CD4-positive, alpha-beta T cell (primary cell): ENCODE data around the gene MPDZ. TPM values are rescaled to one million over a fixed set of nuclear protein-coding genes. Genes with fewer than 3 reads are reported as not detected.

Experiments used
- ATAC-seq: fragments of 200-7000 bp; cut with Tn5 transposase; one replicate; pipeline ENCODE4 v1.10.0; 2022; ENCODE audit warnings: mild to moderate bottlenecking; ENCODE audit not compliant: poor library complexity
- CTCF ChIA-PET: fragments of 350-600 bp; sonication (Branson Sonifier 250); formaldehyde crosslinking; loops from one replicate; lab custom pipeline; 2021; ENCODE audit warnings: antibody characterized with exemption, inconsistent platforms; lab: Charles Lee
- POLR2A ChIA-PET: fragments of 350-600 bp; sonication (Branson Sonifier 250); formaldehyde crosslinking; loops from one replicate; lab custom pipeline; 2021; ENCODE audit warnings: antibody characterized with exemption, inconsistent platforms; lab: Charles Lee
- DNase-seq, 14 experiments: peaks; one replicate each; pipeline ENCODE4 v3.0.0-alpha.2; 2013 to 2020; ENCODE audit warnings: mixed read lengths in 2 of 14
- H3K27ac ChIP-seq, 2 donors: one replicate each; pipeline versions ENCODE4 v1.5.1 to v1.7.0; 2013; ENCODE audit warnings: low read length in 2 of 2, low read depth in 1 of 2, mild to moderate bottlenecking in 1 of 2
- H3K27me3 ChIP-seq, 2 experiments: 1 replicate in 1 of 2; 2 replicates in 1 of 2; pipeline versions ENCODE4 v1.6.1 to v1.7.0; 2013; ENCODE audit warnings: low read length in 2 of 2, control low read depth in 1 of 2, mild to moderate bottlenecking in 1 of 2, moderate library complexity in 1 of 2; ENCODE audit not compliant: insufficient read depth in 2 of 2, control insufficient read depth in 1 of 2
- H3K36me3 ChIP-seq: one replicate; pipeline ENCODE4 v1.6.1; 2013; ENCODE audit warnings: low read length, control low read depth; ENCODE audit not compliant: insufficient read depth
- H3K4me1 ChIP-seq: one replicate; pipeline ENCODE4 v1.6.1; 2013; ENCODE audit warnings: low read length, control low read depth; ENCODE audit not compliant: insufficient read depth
- H3K4me3 ChIP-seq: one replicate; pipeline ENCODE4 v1.5.1; 2013; ENCODE audit warnings: mild to moderate bottlenecking, low read length, moderate library complexity
- H3K9me3 ChIP-seq, 2 experiments: 1 replicate in 1 of 2; 2 replicates in 1 of 2; pipeline versions ENCODE4 v1.6.1 to v1.7.0; 2013; ENCODE audit warnings: low read length in 2 of 2, mild to moderate bottlenecking in 2 of 2, control low read depth in 1 of 2, moderate library complexity in 1 of 2; ENCODE audit not compliant: control insufficient read depth in 1 of 2, insufficient read depth in 1 of 2
- H3K27ac Mint-ChIP-seq: one replicate; pipeline ENCODE4 v1.8.0; 2020; ENCODE audit warnings: mixed read lengths
- H3K27me3 Mint-ChIP-seq: one replicate; pipeline ENCODE4 v1.8.0; 2021; ENCODE audit warnings: mixed read lengths
- H3K36me3 Mint-ChIP-seq: one replicate; pipeline ENCODE4 v1.8.0; 2021; ENCODE audit warnings: low read depth, mixed read lengths
- H3K4me1 Mint-ChIP-seq: one replicate; pipeline ENCODE4 v1.8.0; 2021; ENCODE audit warnings: low read depth, mixed read lengths
- H3K4me3 Mint-ChIP-seq: one replicate; pipeline ENCODE4 v1.8.0; 2020; ENCODE audit warnings: mild to moderate bottlenecking, mixed read lengths
- H3K9me3 Mint-ChIP-seq: one replicate; pipeline ENCODE4 v1.8.0; 2020; ENCODE audit warnings: mixed read lengths
- intact Hi-C, 2 experiments: fragments of 100-400 bp; cut with DNase I in 1 of 2; cut with micrococcal nuclease in 1 of 2; formaldehyde crosslinking; loops; one replicate each; pipeline versions ENCODE4 v1.15.1 to v1.9.0; 2023 to 2025; cut with DNase I, micrococcal nuclease
- polyA plus RNA-seq, 2 donors: library from polyadenylated mRNA; unstranded; fragments of 120-200 nt; gene quantifications; one replicate each; pipeline ENCODE4 v1.2.1, GENCODE V29; 2013
- total RNA-seq, 174 experiments: library from RNA in 2 of 174; stranded (reverse) in 2 of 174; gene quantifications; one replicate each; pipeline ENCODE4 v1.2.3 and lab custom pipeline; 2021 to 2026
- TF ChIP-seq, protein P1 (sequence below): fragments of 200-600 bp; IDR thresholded peaks from one replicate; pipeline ENCODE4 v1.8.0; 2022; ENCODE audit warnings: antibody characterized with exemption, mild to moderate bottlenecking

Gene MPDZ, protein sequence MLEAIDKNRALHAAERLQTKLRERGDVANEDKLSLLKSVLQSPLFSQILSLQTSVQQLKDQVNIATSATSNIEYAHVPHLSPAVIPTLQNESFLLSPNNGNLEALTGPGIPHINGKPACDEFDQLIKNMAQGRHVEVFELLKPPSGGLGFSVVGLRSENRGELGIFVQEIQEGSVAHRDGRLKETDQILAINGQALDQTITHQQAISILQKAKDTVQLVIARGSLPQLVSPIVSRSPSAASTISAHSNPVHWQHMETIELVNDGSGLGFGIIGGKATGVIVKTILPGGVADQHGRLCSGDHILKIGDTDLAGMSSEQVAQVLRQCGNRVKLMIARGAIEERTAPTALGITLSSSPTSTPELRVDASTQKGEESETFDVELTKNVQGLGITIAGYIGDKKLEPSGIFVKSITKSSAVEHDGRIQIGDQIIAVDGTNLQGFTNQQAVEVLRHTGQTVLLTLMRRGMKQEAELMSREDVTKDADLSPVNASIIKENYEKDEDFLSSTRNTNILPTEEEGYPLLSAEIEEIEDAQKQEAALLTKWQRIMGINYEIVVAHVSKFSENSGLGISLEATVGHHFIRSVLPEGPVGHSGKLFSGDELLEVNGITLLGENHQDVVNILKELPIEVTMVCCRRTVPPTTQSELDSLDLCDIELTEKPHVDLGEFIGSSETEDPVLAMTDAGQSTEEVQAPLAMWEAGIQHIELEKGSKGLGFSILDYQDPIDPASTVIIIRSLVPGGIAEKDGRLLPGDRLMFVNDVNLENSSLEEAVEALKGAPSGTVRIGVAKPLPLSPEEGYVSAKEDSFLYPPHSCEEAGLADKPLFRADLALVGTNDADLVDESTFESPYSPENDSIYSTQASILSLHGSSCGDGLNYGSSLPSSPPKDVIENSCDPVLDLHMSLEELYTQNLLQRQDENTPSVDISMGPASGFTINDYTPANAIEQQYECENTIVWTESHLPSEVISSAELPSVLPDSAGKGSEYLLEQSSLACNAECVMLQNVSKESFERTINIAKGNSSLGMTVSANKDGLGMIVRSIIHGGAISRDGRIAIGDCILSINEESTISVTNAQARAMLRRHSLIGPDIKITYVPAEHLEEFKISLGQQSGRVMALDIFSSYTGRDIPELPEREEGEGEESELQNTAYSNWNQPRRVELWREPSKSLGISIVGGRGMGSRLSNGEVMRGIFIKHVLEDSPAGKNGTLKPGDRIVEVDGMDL (N-terminal part only)
- not detected for total RNA-seq
- polyA plus RNA-seq (2013, experiment 1 of 2) = not detected
- 0.72 TPM for polyA plus RNA-seq (2013, experiment 2 of 2)
- total RNA-seq (lab: John Stamatoyannopoulos, UW) = 0 to 1.7 (median 0.16) reads per million in 172 experiments

DNA sequence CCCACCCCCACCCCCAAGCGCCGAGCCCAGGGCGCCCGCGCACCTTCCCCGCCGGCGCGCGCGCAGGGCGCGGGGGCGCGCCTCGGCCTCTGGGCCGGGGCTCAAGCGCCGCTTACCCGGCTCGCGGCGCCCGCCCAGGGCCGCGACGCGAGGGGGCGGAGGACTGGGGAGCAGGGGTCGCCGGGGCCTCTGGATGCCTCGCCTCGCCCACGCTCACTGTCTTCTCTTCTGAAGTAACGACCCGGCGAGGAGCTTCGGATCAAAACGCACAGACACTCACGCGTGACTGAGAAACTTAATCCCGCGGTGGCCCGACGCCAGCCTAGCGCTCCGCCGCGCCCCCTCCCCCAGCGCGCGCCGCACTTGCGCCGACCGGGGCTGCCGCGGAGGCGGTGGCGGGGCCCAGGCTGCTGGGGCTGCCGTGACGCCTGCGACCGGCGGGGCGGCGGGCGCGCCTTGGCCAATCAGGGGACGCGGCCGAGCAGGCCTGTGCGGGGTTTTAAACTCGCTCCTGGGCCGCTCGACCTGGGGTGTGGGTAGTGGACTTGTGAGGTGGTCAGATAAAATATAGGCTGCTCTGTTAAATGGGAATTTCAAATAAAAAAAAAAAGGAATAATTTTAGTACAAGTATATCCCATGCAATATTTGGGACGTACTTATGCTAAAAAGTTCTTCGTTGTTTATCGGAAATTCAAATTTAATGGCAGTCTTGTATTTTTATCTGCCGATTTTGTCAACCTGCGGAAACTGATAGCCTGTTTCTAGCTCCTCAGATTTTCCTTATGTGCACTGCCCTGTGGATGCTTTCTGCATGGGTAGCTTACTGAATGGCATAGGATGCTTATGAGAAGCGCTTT lies at the start of gene MPDZ:
TSS of gene MPDZ (minus strand) at position 409 of the 858 bp plus-strand sequence. CDS start 29,377 bp downstream, outside the sequence.
- TF ChIP-seq, protein P1, sequence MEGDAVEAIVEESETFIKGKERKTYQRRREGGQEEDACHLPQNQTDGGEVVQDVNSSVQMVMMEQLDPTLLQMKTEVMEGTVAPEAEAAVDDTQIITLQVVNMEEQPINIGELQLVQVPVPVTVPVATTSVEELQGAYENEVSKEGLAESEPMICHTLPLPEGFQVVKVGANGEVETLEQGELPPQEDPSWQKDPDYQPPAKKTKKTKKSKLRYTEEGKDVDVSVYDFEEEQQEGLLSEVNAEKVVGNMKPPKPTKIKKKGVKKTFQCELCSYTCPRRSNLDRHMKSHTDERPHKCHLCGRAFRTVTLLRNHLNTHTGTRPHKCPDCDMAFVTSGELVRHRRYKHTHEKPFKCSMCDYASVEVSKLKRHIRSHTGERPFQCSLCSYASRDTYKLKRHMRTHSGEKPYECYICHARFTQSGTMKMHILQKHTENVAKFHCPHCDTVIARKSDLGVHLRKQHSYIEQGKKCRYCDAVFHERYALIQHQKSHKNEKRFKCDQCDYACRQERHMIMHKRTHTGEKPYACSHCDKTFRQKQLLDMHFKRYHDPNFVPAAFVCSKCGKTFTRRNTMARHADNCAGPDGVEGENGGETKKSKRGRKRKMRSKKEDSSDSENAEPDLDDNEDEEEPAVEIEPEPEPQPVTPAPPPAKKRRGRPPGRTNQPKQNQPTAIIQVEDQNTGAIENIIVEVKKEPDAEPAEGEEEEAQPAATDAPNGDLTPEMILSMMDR = no peak
- CTCF ChIA-PET = no interaction called here

DNA sequence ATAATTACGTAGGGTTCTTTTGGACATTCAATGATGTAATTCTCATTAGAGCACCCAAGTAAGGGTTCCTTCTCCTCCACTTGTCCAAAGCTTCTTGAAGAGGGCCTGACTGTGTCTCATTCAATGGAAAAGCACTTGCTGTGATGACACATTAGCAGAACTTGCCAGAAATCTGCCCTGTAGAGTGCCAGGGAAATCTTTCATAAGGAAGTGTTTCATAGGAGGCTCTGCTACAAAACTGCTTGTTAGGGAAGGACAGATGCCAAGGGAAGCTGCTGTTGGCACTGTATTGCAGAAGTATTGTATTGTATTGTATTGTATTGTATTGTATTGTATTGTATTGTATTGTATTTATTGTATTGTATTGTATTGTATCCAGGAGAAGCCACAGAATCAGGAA lies 45.5 kb upstream of the MPDZ start:
- H3K36me3 Mint-ChIP-seq = no peaks in the 10 kb centered on the region
- H3K9me3 Mint-ChIP-seq = peaks cover 3% of the 10 kb centered on the region
- intact Hi-C loops = no loop called here
- TF ChIP-seq, protein P1 = no peak
- ChIA-PET CTCF (no interaction called here), POLR2A (no interaction called here)
- no peak overlapping the region for H3K27ac ChIP-seq
- H3K27me3 ChIP-seq = no peaks in the 10 kb centered on the region
- H3K9me3 ChIP-seq = peaks cover 0 to 12% of the 10 kb centered on the region in 2 experiments
- H3K4me1 ChIP-seq = no peaks in the 10 kb centered on the region
- no peaks in the 10 kb centered on the region for H3K36me3 ChIP-seq
- no peak overlapping the region for H3K27ac Mint-ChIP-seq
- no peak overlapping the region for H3K4me3 ChIP-seq
- H3K4me3 Mint-ChIP-seq = no peak overlapping the region
- ATAC-seq (no peak), DNase-seq (no peak)
- H3K27me3 Mint-ChIP-seq = no peaks in the 10 kb centered on the region
- H3K4me1 Mint-ChIP-seq = no peaks in the 10 kb centered on the region

More for the DNA sequence above, at the start of gene MPDZ:
- DNase-seq (no peak), ATAC-seq (no peak)
- peaks cover 6 to 14% of the 10 kb centered on the region in 2 experiments for H3K27me3 ChIP-seq
- no peaks in the 10 kb centered on the region for H3K36me3 Mint-ChIP-seq
- intact Hi-C loops = loop anchor here in 1 of 2 experiments (10.0 kb wide), 1 partner anchor 55 kb away; no protein-coding TSS in a partner anchor
- H3K27ac Mint-ChIP-seq = no peak within 1 kb of the TSS
- no peak within 1 kb of the TSS for H3K27ac ChIP-seq
- H3K4me1 ChIP-seq = no peaks in the 10 kb centered on the region
- peaks cover 26% of the 10 kb centered on the region for H3K27me3 Mint-ChIP-seq
- no peaks in the 10 kb centered on the region for H3K4me1 Mint-ChIP-seq
- peaks cover 0 to 16% of the 10 kb centered on the region in 2 experiments for H3K9me3 ChIP-seq
- H3K4me3 ChIP-seq = no peak within 1 kb of the TSS
- H3K4me3 Mint-ChIP-seq = no peak within 1 kb of the TSS
- no peaks in the 10 kb centered on the region for H3K36me3 ChIP-seq
- POLR2A ChIA-PET = no interaction called here
- no peaks in the 10 kb centered on the region for H3K9me3 Mint-ChIP-seq
